Middle frontal gyrus (tissue), 1 donor: Measurements from ENCODE around the gene PRR33.

ENCODE experiments used
- DNase-seq: peaks from one replicate; pipeline ENCODE4 v3.0.0-alpha.2; 2015; ENCODE audit warnings: low spot score; ENCODE audit errors: extremely low spot score

PRR33 gene

DNA sequence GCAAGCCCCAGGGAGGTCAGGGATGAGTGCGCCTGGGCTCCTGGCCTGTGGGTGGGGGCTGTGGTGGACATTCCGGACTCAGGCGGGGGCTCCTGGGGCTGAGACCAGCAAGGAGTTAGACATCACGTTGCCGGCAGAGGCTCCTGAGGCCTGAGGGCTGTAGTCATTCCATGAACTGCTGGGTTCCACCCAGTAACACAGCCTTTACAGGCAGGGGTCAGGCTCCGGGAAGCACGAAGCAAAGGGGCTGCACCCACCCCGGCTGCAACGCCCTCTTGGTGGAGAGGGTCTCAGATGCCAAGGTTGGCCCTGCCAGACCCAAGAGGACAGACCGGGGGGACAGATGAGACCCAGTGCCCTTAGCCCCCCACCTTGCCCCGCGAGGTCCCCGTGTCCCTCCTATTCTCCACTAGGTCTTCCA lies 36.8 kb upstream of the PRR33 start:
- DNase-seq: no peak

DNA sequence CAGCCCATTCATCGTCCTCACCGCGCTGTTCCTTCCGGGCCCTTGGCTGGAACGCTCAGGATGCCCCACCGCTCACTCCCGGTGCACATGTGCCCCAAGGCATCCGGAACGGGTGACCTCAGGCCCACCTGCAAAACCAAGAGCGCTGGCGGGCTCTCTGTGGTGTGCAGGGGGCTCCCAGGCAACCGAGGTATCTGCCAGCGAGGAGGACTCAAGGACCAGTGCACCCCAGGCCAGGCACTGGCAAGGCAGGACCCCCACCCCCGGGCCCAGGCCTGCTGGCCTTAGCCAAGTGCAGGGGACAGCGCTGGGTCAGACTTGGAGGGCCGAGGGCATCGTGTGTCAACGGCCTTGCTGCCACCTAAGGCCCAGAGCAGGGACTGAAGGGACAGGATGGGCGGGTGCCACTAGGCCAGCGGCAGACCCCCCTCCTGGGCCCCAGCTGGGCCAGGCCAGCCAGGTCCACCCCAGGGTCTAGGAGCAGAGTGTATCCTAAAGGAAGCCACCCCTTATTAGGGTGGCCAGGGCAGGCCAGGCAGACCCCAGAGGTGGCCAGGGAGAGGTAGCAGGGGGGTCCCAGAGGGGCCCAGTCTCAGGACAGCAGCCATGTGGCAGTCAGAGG lies 36.3 kb upstream of the PRR33 start:
- no peak for DNase-seq

DNA sequence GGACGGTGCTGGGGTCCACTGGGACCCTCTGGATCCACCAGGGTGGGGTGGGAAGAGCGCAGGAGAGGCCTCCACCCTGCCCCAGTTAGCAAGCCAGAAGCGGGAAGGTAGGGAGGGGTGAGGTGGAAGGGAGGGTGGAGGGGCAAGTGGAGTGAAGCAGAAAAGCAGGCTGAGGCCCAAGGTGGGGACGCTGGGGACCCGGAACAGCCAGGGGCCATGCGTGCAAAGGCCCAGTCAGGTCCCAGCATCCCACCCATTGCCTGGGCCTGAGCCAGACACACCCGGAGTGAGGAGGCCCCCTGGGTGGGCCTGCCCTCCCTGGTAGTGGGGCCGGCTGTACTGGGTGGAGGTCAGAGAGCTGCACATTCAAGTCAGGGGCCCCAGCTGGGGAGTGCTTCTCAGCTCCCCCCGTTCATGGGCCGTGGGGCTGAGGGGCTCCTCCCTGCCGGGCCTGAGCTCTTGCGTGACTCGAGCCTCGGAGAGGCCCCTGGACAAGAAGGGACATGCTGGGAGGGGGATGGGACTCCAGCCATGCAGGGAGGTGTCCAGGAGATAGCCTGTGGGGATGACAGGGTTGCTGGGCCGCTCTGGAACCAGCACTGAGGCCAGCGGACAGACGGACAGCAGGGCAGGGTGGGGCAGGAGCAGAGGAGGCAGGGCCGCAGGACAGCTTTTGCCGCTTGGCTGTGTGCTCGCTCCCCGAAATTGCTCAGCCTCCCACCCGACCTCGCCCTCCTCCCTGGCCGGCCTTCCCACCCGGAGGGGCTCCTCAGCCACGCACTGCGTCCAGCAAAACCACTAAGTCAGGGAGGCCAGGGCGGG lies 35.5 kb upstream of the PRR33 start:
- no peak for DNase-seq

DNA sequence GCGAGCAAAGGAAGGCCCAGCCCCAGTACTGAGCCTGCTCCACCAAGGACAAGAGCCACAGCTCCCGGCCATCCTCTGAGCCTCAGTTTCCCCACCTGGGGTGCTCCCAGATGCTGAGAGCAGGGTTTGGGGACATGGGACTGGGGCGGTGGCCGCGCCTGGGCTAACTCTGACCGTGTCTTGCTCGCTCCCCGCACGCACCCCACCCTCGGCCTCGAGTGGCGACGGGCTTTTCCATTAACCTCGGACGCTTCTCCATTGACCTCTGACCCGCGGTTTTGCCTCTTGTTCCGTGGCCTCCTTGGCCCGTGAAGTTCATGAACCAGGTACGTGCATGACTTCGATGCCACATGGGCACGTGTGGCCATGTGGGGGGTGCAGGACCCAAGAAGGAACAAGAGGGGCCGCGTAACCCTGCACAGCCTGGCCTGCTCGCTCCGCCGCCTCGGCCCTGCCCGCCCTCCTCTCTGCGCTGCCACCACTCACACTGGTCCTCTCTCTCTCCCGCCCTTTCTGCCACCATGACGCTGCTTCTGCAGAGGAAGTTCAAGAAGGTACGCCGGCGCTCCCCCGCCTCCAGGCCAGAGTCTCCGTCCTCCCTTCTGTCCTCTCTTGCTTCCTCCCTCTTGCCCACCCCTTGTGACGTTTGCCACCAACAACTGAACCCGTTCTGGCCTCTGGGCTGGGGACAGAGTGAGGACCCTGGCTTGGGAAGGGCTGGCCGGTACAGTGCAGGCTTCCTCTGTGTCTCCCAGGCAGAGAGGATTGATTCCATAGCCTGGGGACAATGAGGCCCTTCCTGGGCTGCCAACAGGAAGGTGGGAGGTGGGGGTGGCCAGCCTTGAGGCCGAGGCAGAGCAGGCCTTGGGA lies 34.7 kb upstream of the PRR33 start:
- DNase-seq: no peak

DNA sequence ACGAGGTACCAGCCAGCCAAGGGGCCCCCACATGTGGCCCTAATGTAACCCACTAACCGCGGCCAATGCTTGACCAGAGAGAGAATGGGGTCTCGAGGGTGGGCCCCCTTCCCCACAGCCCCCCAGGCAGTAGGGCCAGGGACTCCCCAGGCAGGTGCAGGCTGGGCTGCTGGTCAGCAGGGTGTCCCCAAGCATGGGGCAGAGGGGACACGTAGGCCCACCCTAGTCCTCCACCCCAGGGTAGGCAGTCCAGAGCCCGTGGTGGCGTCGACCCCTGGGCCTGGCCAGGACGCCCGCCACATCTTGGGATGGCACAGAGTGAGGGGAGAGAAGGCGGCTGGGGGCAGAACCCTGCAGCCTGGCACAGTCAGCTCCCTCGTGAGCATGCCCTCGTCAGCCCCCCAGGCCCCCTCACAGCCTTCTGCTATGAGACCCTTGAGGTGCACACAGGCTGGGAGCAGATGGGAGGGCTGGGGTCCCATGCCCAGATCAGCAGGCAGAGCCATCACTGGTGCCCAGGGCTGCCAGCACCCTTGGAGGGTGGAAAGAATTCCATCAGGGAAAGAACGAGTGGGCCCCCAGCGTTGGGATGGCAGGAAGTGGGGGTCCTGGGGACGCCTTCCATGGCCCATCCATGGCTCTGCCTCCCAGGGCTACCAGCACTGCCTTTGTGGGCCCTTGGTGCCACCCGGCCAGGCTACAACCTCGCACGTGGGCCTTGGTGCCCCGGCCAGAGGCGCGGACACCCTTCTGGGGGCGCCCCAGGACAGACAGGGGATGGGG lies 33.9 kb upstream of the PRR33 start:
- DNase-seq: no peak

DNA sequence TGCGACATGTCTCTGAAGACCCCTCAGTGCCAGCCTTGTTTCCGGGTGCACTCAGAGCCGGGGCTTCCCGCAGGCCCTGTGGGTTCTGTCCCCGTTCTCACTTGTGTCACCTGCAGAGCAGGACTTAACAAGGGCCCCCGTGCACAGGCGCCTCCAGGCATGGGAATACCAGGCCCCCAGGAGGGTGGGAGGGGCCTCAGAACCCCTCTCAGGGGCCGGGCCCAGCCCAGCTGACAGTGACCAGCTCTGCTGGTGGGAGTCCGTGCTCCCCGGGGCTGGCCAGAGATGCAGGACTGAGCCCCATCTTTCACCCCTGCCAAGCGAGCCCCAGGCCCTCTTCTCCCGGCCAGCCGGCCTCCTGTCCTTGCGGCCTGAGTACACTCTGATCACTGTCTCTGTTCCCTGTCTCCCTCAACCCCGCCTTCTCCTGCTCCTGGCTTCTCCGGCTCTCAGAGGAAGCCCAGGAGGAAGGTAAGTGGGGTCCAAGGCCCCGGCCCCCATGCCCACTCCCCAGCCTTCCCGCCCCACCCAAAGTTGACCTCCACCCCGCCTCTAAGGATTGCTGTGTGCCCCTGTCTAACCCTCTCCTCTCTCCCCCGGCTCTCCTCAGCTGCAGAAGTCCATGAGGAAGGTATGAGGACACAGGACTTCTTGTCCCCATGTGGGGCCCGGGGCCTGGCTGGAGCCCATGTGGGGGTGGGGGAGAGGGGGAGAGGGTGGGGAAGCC lies 33.1 kb upstream of the PRR33 start:
- DNase-seq: no peak

DNA sequence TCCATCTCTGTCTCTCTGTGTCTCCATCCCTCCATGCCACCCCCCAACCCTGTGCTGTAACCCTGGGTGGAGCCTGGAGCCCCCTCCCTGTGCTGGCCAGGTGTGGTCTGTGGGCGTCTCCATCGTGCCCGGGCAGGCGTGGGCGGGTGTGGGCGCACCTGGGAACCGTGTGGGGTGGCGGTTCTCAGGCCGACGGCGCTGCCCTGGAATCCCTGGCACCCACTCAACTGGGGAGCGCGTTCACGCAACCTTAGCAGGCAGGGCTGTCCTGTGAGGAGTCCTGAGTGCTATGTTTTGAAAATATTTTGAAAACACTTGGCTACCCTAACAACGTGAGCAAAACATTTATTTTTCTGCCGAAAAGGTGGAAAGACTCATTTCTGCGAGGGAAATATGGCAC lies 32.5 kb upstream of the PRR33 start:
- DNase-seq: no peak

DNA sequence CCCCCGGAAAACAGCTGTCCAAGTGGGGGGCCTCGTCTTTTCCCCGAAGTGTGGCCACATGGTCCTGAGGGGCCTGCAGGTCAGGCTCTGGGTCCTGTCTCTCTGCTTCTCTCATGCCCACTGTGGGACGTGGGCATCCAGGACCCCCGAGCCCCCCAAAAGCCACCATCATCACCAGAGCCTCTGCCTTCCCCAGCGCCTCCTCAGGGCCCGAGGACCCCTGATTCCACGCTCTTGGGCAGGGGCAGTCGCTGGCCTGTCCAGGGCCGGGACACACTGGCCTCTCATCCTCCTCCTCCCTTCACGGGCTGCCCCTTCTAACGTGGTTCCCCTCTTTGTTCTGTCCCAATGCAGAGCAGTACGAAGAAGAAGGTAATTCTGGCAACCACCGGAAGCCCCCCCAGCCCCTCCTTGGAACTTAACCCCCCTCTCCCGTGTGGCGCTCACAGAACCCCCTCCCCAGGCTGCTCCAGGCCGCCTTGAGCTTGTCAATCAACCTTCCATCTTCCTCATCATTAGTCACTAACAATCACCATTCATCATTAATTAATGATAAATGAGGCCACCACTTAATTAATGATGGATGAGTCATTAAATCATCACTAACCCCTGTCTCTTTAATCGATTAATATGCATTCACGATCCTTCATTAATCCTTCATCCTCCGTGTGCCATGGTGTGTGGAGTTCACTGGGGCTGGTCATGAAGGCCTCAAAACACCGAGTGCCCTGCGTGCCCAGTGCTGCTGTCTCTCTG lies 31.7 kb upstream of the PRR33 start:
- no peak for DNase-seq

DNA sequence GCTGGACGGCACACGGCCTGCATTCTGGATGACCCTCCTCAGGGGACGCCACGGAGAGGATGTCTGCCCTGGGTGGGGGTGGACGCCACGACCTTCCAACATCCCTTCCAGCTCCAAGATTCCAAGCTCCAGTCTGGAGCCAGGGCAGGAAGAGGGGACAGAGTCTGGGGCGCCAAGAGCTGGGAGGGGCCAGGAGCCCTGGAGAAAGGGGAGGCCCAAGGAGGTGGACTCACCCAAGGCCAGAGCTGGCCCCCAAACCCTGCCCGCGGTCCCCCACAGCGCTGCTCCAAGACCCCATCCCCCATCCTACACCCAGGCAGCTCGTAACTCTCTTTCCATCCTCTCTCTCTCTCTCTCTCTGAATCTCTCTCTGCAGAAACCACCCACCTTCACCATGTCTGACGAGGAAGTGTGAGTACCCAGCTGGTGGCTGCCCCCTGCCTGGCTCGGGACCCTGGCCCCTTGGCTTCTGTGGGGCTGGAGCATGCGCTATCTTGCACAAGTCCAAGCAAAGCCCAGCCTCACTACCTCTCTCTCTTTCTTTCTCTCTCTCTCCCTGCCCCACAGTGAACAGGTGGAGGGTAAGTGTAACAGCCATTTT lies 30.9 kb upstream of the PRR33 start:
- no peak for DNase-seq

DNA sequence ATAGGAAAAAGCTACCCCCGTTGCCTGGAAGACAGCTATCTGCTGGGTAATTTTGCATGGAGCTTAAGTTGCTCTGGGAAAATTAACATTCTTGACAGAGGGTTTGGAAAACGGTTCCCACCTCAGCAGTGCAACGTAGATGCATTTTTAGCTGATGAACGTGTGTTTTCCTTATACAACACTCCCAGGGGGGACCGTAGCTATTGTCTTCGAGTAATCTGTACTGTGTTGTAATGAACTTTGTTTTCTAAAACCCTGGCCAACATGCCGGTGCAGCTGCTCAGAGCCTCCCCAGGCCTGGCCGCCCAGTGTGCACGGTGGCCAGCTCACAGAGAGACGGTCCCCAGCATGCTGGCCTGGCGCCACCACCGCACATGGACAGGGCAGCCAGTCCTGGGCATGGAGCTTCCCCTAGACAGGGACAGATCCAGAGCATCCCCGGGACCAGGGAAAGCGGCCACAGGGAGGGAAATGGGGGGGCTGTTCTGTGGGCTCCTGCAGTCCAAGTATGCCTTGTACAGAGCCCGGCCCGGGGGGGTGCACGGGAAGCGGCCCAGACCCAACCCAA lies 30.0 kb upstream of the PRR33 start:
- no peak for DNase-seq

DNA sequence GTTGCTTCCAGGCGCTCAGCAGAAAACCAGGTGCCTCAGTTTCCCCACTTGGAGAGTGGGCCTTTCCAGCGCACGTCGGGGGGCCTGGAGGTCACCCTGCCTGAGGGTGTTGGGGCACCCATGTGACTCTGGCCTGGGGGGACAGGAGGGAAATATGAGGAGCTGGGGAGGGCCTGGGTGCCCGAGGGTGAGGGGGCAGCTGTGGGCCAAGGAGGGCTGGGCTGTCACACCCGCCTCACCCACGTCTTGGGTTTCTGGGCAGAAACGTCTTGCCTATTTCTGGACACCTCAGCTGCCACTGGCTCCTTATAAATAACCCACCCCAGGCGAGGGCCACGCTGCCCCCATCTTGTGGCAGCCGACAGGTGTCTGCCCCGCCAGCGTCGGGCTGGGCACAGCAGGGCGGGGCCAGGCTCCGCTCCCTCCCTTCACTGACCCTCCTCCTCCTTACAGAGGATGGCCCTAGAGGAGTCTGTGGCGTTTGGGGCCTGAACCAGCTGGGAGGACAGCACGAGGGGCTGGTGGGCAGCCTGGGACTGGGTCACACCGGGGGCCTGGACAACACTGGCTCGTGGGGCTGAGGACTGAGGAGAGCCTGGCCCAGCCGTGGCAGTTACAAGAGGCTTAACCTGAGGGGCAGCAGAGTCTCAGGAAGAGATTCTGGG lies 29.3 kb upstream of the PRR33 start:
- no peak for DNase-seq

DNA sequence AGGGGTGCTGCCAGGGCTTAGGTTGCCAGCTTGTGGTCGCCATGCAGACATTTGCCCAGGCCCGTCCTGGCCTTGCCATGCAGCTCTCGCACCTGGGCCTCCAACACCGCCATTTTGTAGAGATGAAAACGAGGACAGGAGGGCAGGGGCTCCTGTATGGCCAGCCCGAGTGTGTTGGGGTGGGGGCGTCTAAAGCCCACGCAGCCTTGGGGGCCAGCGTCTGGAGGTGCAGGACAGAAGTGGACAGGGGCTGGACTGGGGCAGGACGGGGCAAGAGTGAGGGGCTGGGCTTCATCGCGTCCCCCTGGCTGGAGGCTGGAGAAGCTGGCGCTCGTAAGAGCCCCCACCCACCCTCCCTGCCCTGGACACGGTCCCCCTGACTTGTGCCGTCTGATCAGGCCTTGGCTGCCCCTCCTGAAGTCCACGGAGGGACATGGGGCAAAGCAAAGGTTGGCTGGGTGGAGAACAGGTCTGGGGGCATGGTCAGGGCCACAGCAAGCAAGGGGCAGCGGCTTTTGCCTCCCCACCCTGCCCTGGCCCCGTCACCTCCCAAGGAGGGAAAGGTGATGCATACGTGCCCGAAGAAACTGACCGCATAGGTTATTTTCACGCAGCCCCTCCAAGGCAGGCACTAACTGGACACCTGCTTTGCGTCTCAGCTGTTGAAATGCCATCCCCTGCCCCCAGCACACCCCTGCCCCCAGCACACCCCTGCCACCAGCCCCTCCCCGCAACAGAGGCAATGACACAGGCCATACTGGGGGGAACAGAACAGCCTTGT lies 28.6 kb upstream of the PRR33 start:
- no peak for DNase-seq

DNA sequence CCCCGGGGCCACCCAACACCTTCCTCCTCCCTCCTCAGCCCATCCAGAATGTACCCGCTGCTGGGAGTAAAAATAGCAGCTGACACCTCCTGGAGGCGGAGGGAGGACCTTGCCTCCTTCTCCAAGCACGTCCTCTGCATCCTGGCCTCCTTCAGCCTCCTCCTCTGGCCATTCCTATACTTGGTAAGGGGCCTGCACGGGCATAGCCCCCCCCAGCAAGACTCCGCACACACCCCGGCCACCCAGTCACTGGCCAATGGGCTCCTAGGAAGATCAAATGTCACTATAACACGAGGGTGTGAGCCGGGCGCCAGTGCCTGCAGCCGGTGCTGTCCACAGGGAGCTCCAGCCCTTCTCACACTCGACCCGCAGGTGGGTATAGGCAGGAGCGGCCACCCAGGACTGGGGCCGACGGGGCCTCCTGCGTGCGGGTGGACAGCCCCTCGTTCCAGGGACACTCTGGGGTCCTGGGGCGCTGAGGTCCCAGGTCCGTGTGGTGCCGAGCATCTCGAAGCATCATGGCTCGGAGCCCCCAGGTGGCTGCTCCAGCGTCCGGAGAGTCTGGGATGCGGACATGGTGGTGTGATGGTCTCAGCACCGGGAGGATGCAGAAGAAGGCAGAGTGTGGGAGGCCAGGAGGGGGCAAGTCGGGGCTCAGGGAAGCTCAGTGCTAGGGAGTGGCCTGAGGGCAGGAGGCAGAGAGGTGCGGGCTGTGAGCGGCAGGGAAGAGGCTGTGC lies 27.9 kb upstream of the PRR33 start, which contains the start of gene TNNT3:
Gene TNNT3 (plus strand): TSS at position 313 of the 737 bp plus-strand sequence. CDS start 3,172 bp downstream, outside the sequence.
- no peak for DNase-seq

DNA sequence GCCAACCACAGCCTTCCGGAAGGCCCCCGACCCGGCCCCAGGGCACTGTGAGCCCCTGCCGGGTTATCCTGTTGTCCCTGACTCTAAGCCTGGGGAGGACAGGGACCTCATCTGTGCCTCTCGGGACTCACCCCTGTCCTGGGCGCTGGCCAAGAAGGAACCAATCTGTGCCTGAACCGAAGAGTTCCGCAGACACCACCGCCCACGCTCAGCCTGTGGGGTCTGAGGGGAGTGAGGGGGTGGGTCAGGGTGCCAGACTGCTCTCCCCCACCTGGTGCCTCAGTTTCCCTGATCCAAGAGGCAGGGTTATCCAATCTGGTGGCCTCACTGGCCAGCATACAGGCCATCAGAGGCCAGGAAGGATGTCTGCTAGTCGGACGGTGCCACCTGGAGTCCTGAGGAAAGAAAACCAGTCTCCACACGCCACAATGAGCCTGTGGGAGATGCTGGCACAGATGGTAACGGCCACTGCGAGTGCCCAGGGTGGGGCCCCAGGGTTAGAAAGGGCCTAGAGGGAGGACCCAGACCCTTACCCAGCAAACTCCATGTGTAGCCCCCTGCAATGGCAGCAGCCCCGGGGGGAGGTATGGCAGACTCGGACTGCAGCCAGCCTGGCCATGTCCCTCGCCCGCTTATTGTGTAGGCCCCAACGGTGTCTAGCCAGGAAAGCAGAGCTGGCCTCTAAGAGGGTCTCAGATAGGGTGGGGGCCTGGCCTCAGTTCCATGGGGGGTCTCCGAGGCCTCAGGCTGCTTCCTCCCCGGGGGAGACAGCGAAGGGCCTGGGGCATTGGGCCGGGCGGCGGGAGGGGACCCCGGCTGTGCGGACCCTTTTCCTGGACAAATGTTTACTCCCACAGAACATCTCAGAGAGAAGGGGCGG lies 27.0 kb upstream of the PRR33 start:
- no peak for DNase-seq

DNA sequence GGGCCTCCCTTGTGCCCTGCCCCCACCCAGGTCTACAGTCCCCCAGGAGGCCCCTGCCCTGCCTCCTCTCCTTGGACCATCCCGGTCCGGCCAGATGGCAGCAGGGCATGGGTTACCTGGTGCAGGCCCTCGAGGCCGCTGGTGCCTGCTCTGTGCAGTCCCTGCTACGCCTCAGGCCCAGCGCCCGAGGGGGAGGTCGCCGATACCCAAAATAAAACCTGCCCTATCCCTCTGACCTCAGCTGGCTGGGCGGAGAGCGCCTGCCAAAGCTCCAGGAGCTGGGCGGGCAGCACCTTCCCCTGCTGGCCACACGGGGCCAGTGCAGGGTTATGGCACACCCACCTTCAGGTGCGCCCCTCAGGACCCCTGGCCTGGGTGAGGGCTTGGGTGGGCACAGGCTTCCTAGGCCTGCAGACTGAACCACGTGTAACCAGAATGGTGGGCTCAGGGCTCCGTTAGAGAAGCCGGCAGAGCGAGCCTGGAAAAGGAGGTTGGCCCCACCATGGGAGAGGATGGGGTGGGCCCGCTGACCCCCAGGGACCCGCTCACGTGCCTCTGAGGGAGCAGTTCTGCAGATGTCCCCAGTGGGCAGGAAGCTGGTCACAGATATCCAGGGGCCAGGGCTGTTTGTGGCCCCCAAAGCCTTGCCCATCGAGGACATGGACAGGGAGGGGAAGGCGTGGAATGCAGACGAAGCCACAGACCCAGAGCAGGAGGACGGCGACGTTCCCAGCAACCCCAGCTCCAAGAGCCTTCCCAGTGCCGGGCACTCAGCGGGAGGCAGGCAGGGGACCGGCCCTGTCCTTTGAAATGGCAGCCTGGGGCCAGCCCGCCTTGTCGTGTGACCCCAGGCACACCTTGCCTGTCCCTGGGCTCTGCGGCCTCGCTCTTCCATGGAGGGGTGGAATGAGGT lies 26.1 kb upstream of the PRR33 start:
- no peak for DNase-seq
